Fibroblast of the aortic adventitia (primary cell): Measurements from ENCODE around the gene RRBP1. TPM values are rescaled to one million over a fixed set of nuclear protein-coding genes. Genes with fewer than 3 reads are reported as not detected.
A peak's percentile ranks its signal among the peaks of the same experiment; 100 is the strongest.

Experiments used
- DNase-seq: peaks from one replicate; pipeline ENCODE4 v3.0.0-alpha.2; 2010; ENCODE audit warnings: low read depth
- H3K4me3 ChIP-seq: 2 replicates; pipeline ENCODE4 v1.5.1; 2011; ENCODE audit warnings: low read depth, mild to moderate bottlenecking, control low read depth, low read length, moderate library complexity
- total RNA-seq: library from RNA; depleted of rRNA; stranded (reverse); fragments of >200 nt; gene quantifications from 2 replicates; pipeline ENCODE4 v1.2.3, GENCODE V29; 2012; ENCODE audit warnings: low replicate concordance
- TF ChIP-seq, protein P1 (sequence below): IDR thresholded peaks from 2 replicates; pipeline ENCODE4 v1.5.1; 2011; ENCODE audit warnings: mild to moderate bottlenecking, low read length, control low read depth, inconsistent platforms; ENCODE audit not compliant: insufficient read depth

The RRBP1 gene
- total RNA-seq, 1 donor, result 95.5 TPM

- no peak overlapping the region for H3K4me3 ChIP-seq
- no peak for DNase-seq
- TF ChIP-seq, protein P1, sequence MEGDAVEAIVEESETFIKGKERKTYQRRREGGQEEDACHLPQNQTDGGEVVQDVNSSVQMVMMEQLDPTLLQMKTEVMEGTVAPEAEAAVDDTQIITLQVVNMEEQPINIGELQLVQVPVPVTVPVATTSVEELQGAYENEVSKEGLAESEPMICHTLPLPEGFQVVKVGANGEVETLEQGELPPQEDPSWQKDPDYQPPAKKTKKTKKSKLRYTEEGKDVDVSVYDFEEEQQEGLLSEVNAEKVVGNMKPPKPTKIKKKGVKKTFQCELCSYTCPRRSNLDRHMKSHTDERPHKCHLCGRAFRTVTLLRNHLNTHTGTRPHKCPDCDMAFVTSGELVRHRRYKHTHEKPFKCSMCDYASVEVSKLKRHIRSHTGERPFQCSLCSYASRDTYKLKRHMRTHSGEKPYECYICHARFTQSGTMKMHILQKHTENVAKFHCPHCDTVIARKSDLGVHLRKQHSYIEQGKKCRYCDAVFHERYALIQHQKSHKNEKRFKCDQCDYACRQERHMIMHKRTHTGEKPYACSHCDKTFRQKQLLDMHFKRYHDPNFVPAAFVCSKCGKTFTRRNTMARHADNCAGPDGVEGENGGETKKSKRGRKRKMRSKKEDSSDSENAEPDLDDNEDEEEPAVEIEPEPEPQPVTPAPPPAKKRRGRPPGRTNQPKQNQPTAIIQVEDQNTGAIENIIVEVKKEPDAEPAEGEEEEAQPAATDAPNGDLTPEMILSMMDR, result no peak
Observed at GRCh38 chr20:17715075-17715474, 33.0 kb upstream of the RRBP1 start.

DNA sequence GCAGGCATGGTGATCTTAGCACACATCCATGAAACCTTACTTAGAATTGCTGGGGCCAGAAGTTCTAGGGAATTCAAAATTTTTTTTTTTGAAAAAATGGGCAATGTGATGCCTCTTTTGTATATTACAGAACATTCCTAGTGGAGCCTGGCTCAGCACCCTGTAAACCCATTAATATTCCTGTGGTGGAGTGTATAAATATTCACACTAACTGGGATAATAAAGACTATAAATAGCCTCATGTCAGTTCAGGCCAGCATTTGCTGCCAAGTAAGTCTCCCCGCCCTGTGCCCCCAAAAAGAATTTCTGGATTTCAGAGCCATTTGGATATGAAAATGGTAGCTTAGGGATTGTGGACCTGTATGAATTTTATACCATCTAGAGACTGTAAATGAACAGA lies 32.6 kb upstream of the RRBP1 start:
- no peak overlapping the region for H3K4me3 ChIP-seq
- peak; percentile 3 for DNase-seq
- TF ChIP-seq, protein P1, result no peak

GRCh38 chr20:17712708-17713107 lies 30.7 kb upstream of the RRBP1 start:
- DNase-seq, result no peak
- H3K4me3 ChIP-seq, result no peak overlapping the region
- TF ChIP-seq, protein P1, result no peak

GRCh38 chr20:17712201-17712600 lies 30.2 kb upstream of the RRBP1 start:
- TF ChIP-seq, protein P1, result no peak
- DNase-seq, result no peak
- no peak overlapping the region for H3K4me3 ChIP-seq

- H3K4me3 ChIP-seq, result no peak overlapping the region
- TF ChIP-seq, protein P1, result no peak
Observed at GRCh38 chr20:17711267-17711627, 29.2 kb upstream of the RRBP1 start.

DNA sequence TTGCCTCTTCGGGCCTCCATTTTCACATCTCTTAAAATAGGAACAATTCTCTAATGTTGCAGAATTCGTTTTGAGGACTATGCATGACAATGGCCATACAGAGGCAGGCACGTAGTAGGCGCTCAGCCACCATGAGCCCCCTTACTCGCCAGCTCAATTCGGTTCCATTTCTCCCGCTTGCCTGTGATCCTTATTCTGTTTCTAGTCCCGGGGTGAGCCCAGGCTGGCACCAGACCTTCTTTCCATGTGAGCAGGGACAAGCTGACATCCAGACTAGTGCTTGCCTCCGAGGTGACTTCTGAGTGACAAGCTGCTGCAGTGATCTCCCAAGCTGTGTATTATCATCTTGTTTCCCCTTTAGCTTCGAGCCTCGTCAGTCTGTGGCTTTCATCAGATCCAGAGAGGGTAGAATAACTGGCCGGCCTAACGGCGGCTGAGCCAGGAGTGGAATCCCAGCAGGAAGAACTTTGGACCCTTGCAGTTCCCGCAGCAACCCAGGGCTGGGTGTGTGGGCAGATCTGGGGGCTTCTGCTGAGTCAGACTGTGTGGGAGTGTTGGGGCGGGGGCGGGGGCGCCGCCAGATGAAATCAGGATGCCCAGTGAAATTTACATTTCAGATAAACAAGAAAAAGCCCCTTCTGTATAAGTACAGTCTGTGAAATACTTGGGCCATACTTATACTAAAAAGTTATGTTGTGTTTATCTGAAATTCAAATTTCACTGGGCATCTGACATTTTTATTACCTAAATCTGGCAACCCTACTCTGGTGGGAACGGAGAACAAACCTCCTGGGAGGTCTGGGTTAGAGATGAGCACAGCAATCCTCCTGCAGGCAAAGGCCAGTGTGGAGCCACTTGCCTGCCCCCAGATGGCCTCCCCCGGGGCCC lies 28.6 kb upstream of the RRBP1 start:
- no peak for DNase-seq
- H3K4me3 ChIP-seq, result no peak overlapping the region
- TF ChIP-seq, protein P1, result no peak

More at GRCh38 chr20:17711267-17711627, 29.2 kb upstream of the RRBP1 start:
- DNase-seq, result no peak
